Measurements from ENCODE around the gene ACSM3.
A peak's percentile ranks its signal among the peaks of the same experiment; 100 is the strongest.
"Not testable (repeated sequence)": the region's sequence is repeated elsewhere in the genome, so short reads cannot be mapped to it uniquely, and the experiment has no call there.

Gene ACSM3, protein sequence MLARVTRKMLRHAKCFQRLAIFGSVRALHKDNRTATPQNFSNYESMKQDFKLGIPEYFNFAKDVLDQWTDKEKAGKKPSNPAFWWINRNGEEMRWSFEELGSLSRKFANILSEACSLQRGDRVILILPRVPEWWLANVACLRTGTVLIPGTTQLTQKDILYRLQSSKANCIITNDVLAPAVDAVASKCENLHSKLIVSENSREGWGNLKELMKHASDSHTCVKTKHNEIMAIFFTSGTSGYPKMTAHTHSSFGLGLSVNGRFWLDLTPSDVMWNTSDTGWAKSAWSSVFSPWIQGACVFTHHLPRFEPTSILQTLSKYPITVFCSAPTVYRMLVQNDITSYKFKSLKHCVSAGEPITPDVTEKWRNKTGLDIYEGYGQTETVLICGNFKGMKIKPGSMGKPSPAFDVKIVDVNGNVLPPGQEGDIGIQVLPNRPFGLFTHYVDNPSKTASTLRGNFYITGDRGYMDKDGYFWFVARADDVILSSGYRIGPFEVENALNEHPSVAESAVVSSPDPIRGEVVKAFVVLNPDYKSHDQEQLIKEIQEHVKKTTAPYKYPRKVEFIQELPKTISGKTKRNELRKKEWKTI
- long read RNA-seq, partial matches to known transcripts, result 0 of 9 reads
- long read RNA-seq, other reads (novel, unspliced or antisense), result 6 of 9 reads

DNA sequence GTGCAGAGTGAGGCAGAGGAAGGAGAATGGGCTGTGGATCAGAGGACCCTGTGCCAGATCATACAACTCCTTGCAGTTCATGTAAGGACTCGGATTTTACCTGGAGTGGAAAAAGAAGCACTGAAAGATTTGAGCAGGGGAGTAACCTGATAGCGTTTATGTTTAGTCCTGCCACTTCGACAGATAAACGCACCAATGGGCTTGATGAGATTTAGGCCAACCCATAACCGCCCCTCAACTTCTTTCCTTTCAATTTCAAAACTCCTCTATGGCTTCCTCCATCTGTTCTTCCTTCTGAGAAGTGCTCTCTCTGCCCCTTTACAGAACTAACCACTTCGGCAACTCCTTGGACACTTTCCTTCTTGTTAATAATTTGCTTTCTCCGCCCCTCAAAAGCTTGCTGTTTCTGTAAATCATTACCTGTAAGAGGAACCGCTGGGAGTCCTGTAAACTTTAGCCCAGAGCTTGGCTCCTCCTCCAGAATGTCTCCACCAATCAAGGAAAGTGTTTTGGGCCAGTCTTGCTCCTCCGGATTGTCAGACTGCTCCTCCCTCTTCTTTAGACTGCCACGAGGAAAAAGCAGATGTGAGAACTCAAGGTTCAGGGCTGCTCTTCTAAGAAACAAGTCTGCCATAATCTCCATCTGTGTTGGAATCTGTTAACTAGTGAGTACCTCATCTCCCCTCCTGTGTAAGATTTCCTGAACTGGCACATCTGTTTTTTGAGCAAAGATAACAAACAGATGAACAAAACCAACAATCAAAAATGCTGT lies at the start of gene ACSM3:
TSS of gene ACSM3 (plus strand) at position 554 of the 772 bp plus-strand sequence. CDS start 6,021 bp downstream, outside the sequence.
- peak within 1 kb of the TSS; percentile 62 for H3K27ac ChIP-seq (replicated peaks)
- DNase-seq (ENCODE audit: low read depth in 1 of 2, low spot score in 1 of 2), result peak; percentile 57 to 87
- TF ChIP-seq POLR2AphosphoS5 (IDR thresholded peaks at IDR 0.05; ENCODE audit: low read depth) (no peak), SPI1 (IDR thresholded peaks at IDR 0.05; ENCODE audit: borderline replicate concordance, low read depth) (no peak), GABPA (IDR thresholded peaks at IDR 0.05; ENCODE audit: low read depth) (no peak)
- TF ChIP-seq, protein P1, sequence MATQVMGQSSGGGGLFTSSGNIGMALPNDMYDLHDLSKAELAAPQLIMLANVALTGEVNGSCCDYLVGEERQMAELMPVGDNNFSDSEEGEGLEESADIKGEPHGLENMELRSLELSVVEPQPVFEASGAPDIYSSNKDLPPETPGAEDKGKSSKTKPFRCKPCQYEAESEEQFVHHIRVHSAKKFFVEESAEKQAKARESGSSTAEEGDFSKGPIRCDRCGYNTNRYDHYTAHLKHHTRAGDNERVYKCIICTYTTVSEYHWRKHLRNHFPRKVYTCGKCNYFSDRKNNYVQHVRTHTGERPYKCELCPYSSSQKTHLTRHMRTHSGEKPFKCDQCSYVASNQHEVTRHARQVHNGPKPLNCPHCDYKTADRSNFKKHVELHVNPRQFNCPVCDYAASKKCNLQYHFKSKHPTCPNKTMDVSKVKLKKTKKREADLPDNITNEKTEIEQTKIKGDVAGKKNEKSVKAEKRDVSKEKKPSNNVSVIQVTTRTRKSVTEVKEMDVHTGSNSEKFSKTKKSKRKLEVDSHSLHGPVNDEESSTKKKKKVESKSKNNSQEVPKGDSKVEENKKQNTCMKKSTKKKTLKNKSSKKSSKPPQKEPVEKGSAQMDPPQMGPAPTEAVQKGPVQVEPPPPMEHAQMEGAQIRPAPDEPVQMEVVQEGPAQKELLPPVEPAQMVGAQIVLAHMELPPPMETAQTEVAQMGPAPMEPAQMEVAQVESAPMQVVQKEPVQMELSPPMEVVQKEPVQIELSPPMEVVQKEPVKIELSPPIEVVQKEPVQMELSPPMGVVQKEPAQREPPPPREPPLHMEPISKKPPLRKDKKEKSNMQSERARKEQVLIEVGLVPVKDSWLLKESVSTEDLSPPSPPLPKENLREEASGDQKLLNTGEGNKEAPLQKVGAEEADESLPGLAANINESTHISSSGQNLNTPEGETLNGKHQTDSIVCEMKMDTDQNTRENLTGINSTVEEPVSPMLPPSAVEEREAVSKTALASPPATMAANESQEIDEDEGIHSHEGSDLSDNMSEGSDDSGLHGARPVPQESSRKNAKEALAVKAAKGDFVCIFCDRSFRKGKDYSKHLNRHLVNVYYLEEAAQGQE (IDR thresholded peaks at IDR 0.05; ENCODE audit: insufficient replicate concordance, low read depth), result no peak
- TF ChIP-seq, protein P2, sequence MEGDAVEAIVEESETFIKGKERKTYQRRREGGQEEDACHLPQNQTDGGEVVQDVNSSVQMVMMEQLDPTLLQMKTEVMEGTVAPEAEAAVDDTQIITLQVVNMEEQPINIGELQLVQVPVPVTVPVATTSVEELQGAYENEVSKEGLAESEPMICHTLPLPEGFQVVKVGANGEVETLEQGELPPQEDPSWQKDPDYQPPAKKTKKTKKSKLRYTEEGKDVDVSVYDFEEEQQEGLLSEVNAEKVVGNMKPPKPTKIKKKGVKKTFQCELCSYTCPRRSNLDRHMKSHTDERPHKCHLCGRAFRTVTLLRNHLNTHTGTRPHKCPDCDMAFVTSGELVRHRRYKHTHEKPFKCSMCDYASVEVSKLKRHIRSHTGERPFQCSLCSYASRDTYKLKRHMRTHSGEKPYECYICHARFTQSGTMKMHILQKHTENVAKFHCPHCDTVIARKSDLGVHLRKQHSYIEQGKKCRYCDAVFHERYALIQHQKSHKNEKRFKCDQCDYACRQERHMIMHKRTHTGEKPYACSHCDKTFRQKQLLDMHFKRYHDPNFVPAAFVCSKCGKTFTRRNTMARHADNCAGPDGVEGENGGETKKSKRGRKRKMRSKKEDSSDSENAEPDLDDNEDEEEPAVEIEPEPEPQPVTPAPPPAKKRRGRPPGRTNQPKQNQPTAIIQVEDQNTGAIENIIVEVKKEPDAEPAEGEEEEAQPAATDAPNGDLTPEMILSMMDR (IDR thresholded peaks at IDR 0.05; ENCODE audit: insufficient read depth, low read length), result no peak
- no peaks in the 10 kb centered on the region for H3K27me3 ChIP-seq (ENCODE audit: insufficient read depth, poor library complexity, severe bottlenecking)
- peak within 1 kb of the TSS; percentile 25 for H3K4me3 ChIP-seq (replicated peaks; ENCODE audit: insufficient read depth, low read length)

GRCh38 chr16:20717718-20718117 lies 46.1 kb upstream of the ACSM3 start:
- H3K4me3 ChIP-seq (replicated peaks; ENCODE audit: insufficient read depth, low read length); H3K27me3 ChIP-seq (ENCODE audit: insufficient read depth, poor library complexity, severe bottlenecking); H3K27ac ChIP-seq (replicated peaks); DNase-seq (ENCODE audit: low read depth in 1 of 2, low spot score in 1 of 2): not testable (repeated sequence)

- no peak overlapping the region for H3K27ac ChIP-seq (replicated peaks)
- no peak overlapping the region for H3K4me3 ChIP-seq (replicated peaks; ENCODE audit: insufficient read depth, low read length)
- H3K27me3 ChIP-seq (ENCODE audit: insufficient read depth, poor library complexity, severe bottlenecking), result no peaks in the 10 kb centered on the region
- no peak for TF ChIP-seq SPI1 (IDR thresholded peaks at IDR 0.05; ENCODE audit: borderline replicate concordance, low read depth)
- TF ChIP-seq, protein P2 (IDR thresholded peaks at IDR 0.05; ENCODE audit: insufficient read depth, low read length), result no peak
- no peak for TF ChIP-seq POLR2AphosphoS5 (IDR thresholded peaks at IDR 0.05; ENCODE audit: low read depth)
- no peak for TF ChIP-seq GABPA (IDR thresholded peaks at IDR 0.05; ENCODE audit: low read depth)
- TF ChIP-seq, protein P1 (IDR thresholded peaks at IDR 0.05; ENCODE audit: insufficient replicate concordance, low read depth), result no peak
- DNase-seq (ENCODE audit: low read depth in 1 of 2, low spot score in 1 of 2), result no peak
Measured at GRCh38 chr16:20720251-20720650, 43.6 kb upstream of the ACSM3 start.

- H3K27me3 ChIP-seq (ENCODE audit: insufficient read depth, poor library complexity, severe bottlenecking), result no peaks in the 10 kb centered on the region
- H3K4me3 ChIP-seq (replicated peaks; ENCODE audit: insufficient read depth, low read length), result no peak overlapping the region
- no peak for TF ChIP-seq POLR2AphosphoS5 (IDR thresholded peaks at IDR 0.05; ENCODE audit: low read depth)
- TF ChIP-seq SPI1 (IDR thresholded peaks at IDR 0.05; ENCODE audit: borderline replicate concordance, low read depth), result no peak
- TF ChIP-seq GABPA (IDR thresholded peaks at IDR 0.05; ENCODE audit: low read depth), result no peak
- no peak for DNase-seq (ENCODE audit: low read depth in 1 of 2, low spot score in 1 of 2)
- no peak overlapping the region for H3K27ac ChIP-seq (replicated peaks)
Measured at GRCh38 chr16:20726661-20727060, 37.2 kb upstream of the ACSM3 start.

Data from HL-60 (cell line).